ENCODE results near the gene C10orf105.

C10orf105 gene

DNA sequence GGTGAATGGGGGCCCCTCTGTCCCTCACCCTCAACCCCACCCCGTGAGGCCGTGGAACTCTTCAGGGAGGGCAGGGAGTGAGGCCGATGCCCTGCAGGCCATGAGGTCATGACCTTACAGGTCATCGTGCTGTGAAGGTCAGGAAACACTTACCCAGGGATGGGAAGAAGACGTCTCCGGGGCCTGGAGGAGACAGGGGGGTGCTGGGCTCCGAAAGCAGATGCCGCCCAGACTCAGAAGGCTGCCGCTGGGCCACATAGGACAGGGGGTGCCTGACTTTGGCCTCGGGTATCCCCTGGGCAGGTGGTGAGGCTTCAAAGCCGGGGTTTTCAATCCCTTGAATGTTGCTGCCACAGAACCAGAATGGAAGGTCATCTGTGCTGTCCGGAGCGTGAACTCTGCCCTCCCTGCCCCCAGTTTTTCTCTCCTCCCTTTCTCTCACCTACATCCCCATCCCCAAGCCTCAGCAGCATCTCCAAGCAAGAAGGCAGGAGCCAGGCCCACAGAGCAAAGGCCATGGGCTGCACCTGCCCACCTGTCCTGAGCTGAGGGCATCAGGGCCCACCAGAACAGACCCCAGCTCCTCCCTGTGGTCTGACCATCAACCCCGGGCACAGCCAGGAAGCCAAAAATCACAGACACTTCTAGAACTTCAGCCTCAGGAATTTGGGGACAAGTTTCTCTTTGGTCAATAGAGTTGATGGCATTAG is 32.1 kb upstream of the C10orf105 start:
- DNase-seq (ENCODE audit: low read depth in 2 of 2) = no peak

DNA sequence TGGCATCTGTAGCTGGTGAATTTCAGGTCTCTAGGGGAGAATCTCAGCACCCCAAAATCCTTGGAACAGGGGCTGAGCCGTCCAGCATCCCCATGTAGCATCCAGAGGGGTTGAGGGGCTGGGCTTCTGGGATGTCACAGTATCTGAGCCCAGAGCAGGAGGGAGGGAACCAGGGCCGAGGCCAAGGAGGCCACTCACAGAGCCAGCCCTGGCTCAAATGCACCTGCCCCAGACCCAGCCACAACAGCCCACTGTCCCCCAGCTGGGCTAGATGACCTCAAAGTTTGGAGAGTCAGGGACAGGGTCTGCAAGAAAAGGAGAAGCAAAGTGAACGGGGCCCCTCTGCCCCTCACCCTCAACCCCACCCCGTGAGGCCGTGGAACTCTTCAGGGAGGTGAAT is 31.4 kb upstream of the C10orf105 start:
- DNase-seq (ENCODE audit: low read depth in 2 of 2) = no peak

DNA sequence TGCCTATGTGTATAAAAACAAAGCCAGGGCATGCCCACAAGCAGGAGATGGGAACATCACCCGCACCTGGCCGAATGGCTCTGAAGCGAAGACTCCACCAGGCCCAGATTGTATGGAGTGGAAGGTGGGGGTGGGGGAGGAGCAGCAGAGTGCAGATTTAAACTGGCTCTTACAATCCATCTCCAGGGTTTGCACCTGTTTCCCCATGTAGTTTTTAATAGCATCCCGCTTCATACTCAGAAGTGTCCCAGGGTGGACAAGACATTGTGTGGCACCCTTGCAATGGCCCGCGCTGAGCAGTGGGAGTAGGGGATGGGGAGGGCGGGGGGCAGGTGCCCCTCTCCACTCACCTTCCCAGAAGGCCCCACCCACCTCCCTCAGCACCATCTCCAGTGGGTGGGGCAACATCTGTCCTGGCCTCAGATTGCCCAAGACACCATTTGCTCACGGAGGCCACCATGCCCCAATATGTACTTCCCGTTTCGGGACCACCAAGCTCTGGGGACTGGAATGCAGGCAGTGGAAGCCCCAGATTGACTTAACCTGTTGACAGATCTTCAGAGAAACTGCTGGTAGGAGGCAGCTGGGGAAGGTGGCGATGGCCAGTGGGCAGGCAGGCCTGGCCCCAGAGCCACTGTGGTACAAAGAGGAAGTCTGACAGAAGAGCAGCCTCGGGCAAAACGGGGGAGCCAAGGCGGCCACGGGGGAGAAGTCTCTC is 30.7 kb upstream of the C10orf105 start:
- DNase-seq (ENCODE audit: low read depth in 2 of 2) = no peak

- no peak for DNase-seq (ENCODE audit: low read depth in 2 of 2)
Measured at GRCh38 chr10:71749396-71749795, 29.8 kb upstream of the C10orf105 start.

DNA sequence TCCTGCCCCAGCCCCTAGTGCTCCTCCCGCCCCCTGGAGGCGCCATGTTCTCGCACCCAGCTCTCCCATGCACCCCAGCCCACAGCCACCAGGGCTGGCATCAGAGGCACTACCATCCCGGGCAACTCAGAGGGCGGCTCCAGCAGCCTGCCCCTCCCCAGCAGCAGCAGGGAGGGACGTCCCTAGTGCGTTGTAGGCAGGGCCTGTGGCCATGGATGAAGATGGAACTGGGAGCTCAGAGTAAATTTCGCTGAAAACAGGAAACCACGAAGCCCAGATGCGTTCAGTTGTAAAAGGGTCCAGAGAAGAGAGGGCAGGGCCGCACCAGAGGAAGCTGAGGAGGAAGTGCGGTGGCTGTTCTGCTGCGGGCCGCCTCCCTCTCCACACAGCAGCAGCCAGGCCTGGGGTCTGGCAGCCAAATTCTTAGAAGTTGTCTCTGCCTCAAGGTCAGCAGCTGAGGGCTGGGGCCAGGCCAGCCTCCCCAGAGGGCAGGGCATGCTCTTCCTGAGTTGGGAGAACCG is 29.2 kb upstream of the C10orf105 start:
- DNase-seq (ENCODE audit: low read depth in 2 of 2) = peak in 1 of 2 donors; percentile 67

DNA sequence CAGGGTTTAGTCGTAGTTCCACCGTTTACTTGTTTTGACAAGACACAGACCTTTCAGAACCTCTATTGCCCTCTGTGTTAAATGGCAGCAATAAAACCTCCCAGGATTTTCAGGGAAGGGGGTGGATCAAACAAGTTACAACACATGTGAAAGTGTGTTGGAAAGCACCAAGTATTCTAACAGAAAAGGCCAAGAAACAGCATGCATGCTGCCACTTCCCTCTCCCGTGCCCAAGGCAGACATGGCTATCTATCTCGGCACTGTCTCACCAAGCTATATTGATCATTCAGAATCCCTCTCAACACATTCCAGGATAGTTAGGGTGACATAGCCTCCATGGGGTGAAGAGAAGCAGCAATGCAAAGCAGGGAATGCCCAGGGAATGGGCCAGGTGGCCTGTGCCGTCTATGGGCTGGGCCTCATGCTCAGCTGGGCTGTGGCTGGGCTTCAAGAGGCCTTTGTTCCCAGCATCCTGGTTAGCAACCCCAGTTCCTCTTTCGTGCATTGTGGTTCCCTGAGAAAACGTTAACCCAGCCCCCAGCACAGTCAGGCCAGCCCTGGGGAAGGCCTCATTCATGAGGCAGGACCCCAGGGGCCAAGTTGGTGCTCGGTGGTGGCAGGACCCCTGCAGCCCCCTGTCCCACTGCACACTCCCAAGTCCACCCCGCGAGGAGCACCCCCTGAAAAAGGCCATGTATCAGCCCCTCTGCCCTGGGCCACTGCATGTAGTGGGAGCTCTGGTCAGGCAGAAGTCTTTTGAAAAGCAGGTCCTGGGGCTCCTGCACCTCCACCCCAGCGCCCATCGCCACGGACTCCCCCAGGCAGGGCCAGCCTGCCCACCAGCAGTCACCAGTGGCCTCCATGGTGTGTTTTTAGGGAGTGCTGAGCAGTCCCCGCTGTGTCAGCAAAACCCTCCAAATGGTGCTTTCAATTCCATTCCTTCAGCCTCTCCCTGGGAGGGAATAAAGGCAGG is 28.3 kb upstream of the C10orf105 start:
- no peak for DNase-seq (ENCODE audit: low read depth in 2 of 2)

DNA sequence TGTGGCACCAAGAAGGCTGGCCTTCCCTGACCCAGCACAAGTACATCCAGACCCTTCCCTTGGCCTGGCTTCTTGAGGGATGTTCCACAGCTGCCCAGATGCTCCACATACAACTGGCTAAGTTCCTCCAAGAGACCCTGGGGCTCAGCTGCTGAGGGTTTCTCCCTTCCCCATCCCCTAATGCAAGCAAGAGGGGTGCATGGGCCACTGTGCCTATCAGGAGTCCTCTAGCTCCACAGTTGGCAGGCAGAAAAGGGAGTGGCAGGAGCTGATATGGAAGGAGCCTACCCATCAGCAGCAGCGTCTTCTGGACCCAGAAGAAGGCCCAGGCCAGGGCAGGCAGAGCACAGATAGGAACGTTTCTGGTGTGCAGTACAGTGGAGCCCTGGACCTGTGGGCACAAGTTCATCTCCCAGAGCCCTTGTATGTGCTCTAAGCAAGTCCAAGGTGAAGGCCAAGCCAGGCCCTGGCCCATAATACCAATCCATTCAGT is 27.5 kb upstream of the C10orf105 start:
- no peak for DNase-seq (ENCODE audit: low read depth in 2 of 2)

DNA sequence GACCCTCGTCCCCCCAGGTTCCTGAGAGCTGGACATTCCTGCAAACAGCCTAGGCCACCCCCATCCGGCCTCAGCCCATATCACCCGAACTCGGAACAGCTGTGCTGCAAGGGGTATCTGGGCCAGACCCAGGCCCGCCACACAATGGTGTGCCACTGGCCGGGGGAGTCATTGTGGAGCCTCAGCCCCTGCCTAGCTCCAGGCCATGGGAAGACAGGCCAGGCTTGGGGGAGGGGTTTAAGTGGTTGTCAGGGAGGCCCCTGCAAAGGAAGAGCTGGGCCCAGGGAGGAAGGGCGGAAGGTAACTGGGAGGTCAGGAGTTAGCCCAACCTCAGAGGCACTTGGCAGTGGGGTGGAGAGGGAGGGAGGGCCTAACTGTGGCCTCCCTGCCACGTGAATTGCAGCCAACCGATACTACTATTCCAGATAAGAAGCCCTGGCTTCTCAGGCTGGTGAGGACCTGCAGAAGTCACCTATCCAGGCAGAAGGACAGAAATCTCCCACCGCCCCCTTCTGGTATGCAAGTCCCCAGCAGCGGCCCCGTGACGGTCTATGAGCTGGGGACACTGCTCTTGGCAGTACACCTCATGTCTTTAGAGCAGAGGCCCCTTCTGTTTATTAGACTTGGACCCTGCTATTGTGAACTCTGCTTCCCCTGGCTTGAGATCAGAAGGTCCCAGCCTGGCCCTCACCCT is 26.9 kb upstream of the C10orf105 start:
- no peak for DNase-seq (ENCODE audit: low read depth in 2 of 2)

- DNase-seq (ENCODE audit: low read depth in 2 of 2) = no peak
Measured at GRCh38 chr10:71745664-71746250, 26.2 kb upstream of the C10orf105 start.

DNA sequence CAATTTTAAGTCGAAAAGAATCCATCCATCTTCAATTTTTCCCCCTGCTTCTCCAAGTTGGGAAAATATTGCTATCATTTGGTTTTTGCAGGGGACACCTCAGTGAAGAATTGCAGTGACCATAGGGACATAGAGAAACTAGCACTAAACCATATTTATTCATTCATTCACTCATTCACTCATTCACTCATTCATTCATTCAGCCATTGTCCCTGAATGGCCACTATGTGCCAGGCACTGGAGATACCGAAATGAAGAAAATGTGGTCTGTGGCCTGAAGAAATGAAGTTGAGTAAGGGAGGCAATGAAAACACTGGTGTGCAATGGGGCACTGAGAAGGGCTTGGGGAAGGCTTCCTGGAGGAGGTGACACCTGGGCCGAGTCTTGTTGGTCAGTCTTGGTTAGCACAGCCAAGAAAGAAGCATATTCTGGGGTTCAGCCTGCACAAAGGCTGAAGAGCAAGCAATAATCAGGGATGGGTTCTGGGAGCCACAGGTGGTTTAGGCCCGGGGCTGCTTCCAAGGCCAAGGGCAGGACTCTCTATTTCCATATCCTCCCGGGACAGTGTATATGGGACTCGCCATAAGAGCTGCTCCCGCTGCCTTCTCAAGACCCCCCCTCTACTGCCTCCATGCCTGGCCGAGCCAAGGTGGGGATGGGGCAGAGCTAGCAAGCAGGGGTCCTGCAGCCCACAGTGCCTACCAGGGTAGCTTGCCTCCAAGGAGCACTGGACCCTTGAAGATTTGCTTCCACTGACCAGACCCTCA is 25.5 kb upstream of the C10orf105 start:
- DNase-seq (ENCODE audit: low read depth in 2 of 2) = no peak

DNA sequence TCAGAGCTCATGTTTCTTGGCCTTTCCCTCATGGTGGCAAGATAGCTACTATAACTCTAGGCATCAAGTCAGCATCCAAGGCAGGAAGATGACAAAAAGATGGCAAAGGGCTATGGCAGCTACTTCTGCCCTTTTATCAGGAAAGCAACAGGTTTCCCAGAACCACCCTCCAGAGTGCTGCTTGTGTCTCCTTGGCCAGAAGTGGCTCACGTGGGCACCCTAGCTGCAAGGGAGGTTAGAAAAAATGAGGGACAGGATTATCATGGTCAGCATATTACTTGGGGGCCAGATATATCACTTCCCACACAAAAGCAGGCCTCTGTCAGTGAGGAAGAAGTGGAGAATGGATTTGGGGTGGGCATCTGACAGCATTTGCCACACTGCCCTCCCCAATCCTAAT is 24.3 kb upstream of the C10orf105 start:
- DNase-seq (ENCODE audit: low read depth in 2 of 2) = no peak

- DNase-seq (ENCODE audit: low read depth in 2 of 2) = no peak
Measured at GRCh38 chr10:71743089-71743838, 23.7 kb upstream of the C10orf105 start.

- no peak for DNase-seq (ENCODE audit: low read depth in 2 of 2)
Measured at GRCh38 chr10:71742301-71743088, 22.9 kb upstream of the C10orf105 start.

GRCh38 chr10:71741671-71742070 is 22.1 kb upstream of the C10orf105 start:
- DNase-seq (ENCODE audit: low read depth in 2 of 2) = no peak

DNA sequence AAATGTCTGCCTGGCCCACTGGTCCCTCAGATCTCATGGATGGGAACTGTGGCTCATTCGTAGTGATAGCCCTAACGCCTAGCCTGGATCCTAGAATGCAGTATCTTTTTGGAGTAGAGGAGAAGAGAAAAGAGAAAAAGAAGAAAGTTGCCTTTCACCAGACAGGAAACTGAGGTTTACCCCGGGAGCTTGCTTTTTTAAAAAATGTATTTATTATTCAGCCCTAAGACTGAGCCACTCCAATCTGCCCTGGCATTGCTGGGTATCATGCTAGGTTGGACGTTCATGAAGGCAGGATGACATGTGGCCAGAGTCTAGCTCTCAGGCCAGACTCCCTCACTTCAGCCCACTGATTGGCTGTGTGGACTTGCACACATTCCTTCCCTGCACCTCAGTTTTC is 21.5 kb upstream of the C10orf105 start:
- DNase-seq (ENCODE audit: low read depth in 2 of 2) = no peak

DNA sequence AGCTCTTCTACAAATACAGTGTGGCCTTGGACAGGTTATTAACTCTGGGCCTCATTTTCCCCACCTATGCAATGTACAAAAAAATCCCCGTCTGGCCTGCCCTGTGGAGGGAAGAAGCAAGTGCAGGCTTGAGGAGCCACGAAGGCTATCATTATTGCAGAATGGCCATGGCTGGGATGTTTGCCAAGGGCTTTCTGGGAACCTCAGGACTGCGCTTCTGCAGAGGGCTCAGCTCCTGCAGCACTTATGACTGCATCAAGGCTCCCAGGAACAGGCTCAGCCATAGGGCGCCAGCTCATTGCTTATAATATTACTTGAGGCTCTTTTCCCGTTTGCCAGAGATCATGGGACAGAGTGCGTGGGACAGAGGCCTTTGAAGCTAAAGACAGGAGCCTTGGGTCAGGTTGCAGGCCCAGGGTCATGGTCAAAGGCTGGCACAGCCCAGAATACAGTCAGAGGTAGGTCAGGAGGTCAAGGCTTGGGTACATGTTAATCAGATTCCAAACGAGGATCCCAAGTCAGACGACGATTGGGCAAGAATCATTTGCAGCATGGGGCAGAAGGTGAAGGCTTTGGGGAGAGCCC is 20.6 kb upstream of the C10orf105 start:
- no peak for DNase-seq (ENCODE audit: low read depth in 2 of 2)

- no peak for DNase-seq (ENCODE audit: low read depth in 2 of 2)
Measured at GRCh38 chr10:71739358-71739900, 19.9 kb upstream of the C10orf105 start.

- DNase-seq (ENCODE audit: low read depth in 2 of 2) = no peak
Measured at GRCh38 chr10:71737834-71738197, 18.2 kb upstream of the C10orf105 start.
